ENCODE results near the gene ACTR1B.

GRCh38 chr2:97664636-97664970 is 759 bp upstream of the ACTR1B start:
- TF ChIP-seq CTCF (IDR thresholded peaks at IDR 0.05; ENCODE audit: insufficient read depth, low read depth, low read length) (no peak), EZH2 (IDR thresholded peaks at IDR 0.05; ENCODE audit: insufficient read depth, low read length) (no peak)

All from astrocyte (in vitro differentiated cells and primary cell).